Measurements from ENCODE around the gene SREBF1.

DNA sequence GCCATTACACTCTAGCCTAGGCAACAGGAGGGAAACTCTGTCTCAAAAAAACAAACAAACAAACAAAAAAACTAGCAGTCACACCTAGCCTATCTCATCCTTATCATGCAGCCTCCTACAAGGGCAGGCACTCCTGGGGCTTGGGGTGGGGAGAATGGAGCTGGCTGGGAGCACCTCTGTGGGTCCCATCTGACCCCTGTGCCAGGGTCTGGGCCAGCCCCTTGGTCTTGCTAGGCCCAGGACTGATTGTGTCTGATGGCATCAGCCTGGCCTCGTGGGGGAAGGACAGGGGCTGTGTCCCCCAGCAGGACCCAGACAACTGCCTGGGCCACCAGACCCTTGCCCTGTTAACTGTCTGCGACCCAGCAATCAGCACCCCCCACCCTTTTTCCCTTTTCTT is 49.8 kb downstream of the SREBF1 start:
- TF ChIP-seq, protein P1, sequence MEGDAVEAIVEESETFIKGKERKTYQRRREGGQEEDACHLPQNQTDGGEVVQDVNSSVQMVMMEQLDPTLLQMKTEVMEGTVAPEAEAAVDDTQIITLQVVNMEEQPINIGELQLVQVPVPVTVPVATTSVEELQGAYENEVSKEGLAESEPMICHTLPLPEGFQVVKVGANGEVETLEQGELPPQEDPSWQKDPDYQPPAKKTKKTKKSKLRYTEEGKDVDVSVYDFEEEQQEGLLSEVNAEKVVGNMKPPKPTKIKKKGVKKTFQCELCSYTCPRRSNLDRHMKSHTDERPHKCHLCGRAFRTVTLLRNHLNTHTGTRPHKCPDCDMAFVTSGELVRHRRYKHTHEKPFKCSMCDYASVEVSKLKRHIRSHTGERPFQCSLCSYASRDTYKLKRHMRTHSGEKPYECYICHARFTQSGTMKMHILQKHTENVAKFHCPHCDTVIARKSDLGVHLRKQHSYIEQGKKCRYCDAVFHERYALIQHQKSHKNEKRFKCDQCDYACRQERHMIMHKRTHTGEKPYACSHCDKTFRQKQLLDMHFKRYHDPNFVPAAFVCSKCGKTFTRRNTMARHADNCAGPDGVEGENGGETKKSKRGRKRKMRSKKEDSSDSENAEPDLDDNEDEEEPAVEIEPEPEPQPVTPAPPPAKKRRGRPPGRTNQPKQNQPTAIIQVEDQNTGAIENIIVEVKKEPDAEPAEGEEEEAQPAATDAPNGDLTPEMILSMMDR (IDR thresholded peaks at IDR 0.05) = no peak
- no peak for TF ChIP-seq POLR2A (IDR thresholded peaks at IDR 0.05)
